B cell (primary cell): ENCODE data around the gene GRK3.

Experiments
- EZH2 ChIP-seq: IDR thresholded peaks from 2 replicates; pipeline ENCODE4 v1.6.1; 2012; ENCODE audit warnings: borderline replicate concordance, low read depth, mild to moderate bottlenecking, moderate library complexity, low read length; ENCODE audit not compliant: insufficient read depth, poor library complexity, severe bottlenecking
- TF ChIP-seq, protein P1 (sequence below): fragments of 200-600 bp; IDR thresholded peaks from one replicate; pipeline ENCODE4 v1.8.0; 2022; ENCODE audit warnings: antibody characterized with exemption, mild to moderate bottlenecking

DNA sequence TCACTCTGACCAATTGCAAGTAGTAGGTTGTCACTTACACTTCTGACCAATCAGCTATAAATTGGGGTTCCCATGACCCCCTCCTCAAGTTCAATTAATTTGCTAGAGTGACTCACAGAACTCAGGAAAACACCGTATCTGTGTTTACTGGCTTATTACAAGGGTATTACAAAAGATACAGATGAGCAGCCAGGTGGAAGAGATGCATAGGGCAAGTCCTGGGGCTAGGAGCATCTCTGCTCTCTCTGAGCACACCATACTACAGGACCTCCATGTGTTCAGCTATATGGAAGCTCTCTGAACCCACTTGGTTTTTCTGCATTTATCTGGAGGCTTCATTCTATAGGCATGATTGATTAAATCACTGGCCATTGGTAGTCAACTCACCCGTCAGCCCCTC lies 11.3 kb upstream of the GRK3 start:
- TF ChIP-seq, protein P1, sequence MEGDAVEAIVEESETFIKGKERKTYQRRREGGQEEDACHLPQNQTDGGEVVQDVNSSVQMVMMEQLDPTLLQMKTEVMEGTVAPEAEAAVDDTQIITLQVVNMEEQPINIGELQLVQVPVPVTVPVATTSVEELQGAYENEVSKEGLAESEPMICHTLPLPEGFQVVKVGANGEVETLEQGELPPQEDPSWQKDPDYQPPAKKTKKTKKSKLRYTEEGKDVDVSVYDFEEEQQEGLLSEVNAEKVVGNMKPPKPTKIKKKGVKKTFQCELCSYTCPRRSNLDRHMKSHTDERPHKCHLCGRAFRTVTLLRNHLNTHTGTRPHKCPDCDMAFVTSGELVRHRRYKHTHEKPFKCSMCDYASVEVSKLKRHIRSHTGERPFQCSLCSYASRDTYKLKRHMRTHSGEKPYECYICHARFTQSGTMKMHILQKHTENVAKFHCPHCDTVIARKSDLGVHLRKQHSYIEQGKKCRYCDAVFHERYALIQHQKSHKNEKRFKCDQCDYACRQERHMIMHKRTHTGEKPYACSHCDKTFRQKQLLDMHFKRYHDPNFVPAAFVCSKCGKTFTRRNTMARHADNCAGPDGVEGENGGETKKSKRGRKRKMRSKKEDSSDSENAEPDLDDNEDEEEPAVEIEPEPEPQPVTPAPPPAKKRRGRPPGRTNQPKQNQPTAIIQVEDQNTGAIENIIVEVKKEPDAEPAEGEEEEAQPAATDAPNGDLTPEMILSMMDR, result no peak
- TF ChIP-seq EZH2, result no peak
